ENCODE data around the gene DNMT3L. TPM values are rescaled to one million over a fixed set of nuclear protein-coding genes. Genes with fewer than 3 reads are reported as not detected.
A peak's percentile ranks its signal among the peaks of the same experiment; 100 is the strongest.

The DNMT3L gene
- total RNA-seq, 1 donor from 2014 or later: not detected

GRCh38 chr21:44300262-44300959 lies 38.7 kb upstream of the DNMT3L start:
- H3K9me3 ChIP-seq: no peaks in the 10 kb centered on the region
- H3K4me3 ChIP-seq: peak overlapping the region; percentile 78
- TF ChIP-seq CTCF (IDR thresholded peaks at IDR 0.05): no peak
- H3K27me3 ChIP-seq (ENCODE audit: low read depth): no peaks in the 10 kb centered on the region
- peak; percentile 74 to 82 for ATAC-seq
- intact Hi-C loops (cut with DNase I): no loop called here
- DNase-seq: peak; percentile 88
- H3K27ac ChIP-seq: peak overlapping the region; percentile 95
- no peaks in the 10 kb centered on the region for H3K36me3 ChIP-seq
- peaks cover 66% of the 10 kb centered on the region for H3K4me1 ChIP-seq

GRCh38 chr21:44299458-44300261 lies 38.0 kb upstream of the DNMT3L start, which contains the start of gene PFKL:
TSS of gene PFKL (plus strand) at chr21:44300053. CDS start at chr21:44300106, 53 bp downstream.
- H3K27me3 ChIP-seq (ENCODE audit: low read depth): no peaks in the 10 kb centered on the region
- intact Hi-C loops (cut with DNase I): no loop called here
- peaks cover 64% of the 10 kb centered on the region for H3K4me1 ChIP-seq

GRCh38 chr21:44299085-44299457 lies 37.4 kb upstream of the DNMT3L start:
- H3K36me3 ChIP-seq: no peaks in the 10 kb centered on the region
- peak overlapping the region; percentile 78 for H3K4me3 ChIP-seq
- ATAC-seq (no peak), DNase-seq (no peak)
- TF ChIP-seq CTCF (IDR thresholded peaks at IDR 0.05): no peak
- intact Hi-C loops (cut with DNase I): no loop called here
- H3K9me3 ChIP-seq: no peaks in the 10 kb centered on the region
- no peaks in the 10 kb centered on the region for H3K27me3 ChIP-seq (ENCODE audit: low read depth)
- H3K4me1 ChIP-seq: peaks cover 65% of the 10 kb centered on the region
- peak overlapping the region; percentile 95 for H3K27ac ChIP-seq

More at GRCh38 chr21:44299458-44300261, 38.0 kb upstream of the DNMT3L start, which contains the start of gene PFKL:
- Histone ChIP-seq H3K4me3 (peak within 1 kb of the TSS; percentile 78), H3K27ac (peak within 1 kb of the TSS; percentile 95), H3K36me3 (no peaks in the 10 kb centered on the region), H3K9me3 (no peaks in the 10 kb centered on the region)
- TF ChIP-seq CTCF (IDR thresholded peaks at IDR 0.05): no peak
- peak; percentile 80 for DNase-seq
- peak; percentile 78 to 83 for ATAC-seq

- DNase-seq (no peak), ATAC-seq (no peak)
- intact Hi-C loops (cut with DNase I): no loop called here
- H3K27ac ChIP-seq: peak overlapping the region; percentile 53
- no peak overlapping the region for H3K4me3 ChIP-seq
- H3K9me3 ChIP-seq: no peaks in the 10 kb centered on the region
- TF ChIP-seq CTCF (IDR thresholded peaks at IDR 0.05): no peak
- H3K36me3 ChIP-seq: no peaks in the 10 kb centered on the region
- H3K27me3 ChIP-seq (ENCODE audit: low read depth): no peaks in the 10 kb centered on the region
- H3K4me1 ChIP-seq: peaks cover 57% of the 10 kb centered on the region
These were observed 36.6 kb upstream of the DNMT3L start for GRCh38 chr21:44298301-44298700.

GRCh38 chr21:44297525-44298290 lies 36.0 kb upstream of the DNMT3L start:
- DNase-seq (peak; percentile 90), ATAC-seq (peak; percentile 62 to 65)
- Histone ChIP-seq H3K9me3 (no peaks in the 10 kb centered on the region), H3K36me3 (no peaks in the 10 kb centered on the region), H3K4me1 (peaks cover 51% of the 10 kb centered on the region), H3K27ac (peak overlapping the region; percentile 53), H3K4me3 (no peak overlapping the region), H3K27me3 (ENCODE audit: low read depth) (no peaks in the 10 kb centered on the region)
- intact Hi-C loops (cut with DNase I): no loop called here
- peak; percentile 85 for TF ChIP-seq CTCF (IDR thresholded peaks at IDR 0.05)
